Right lobe of liver (tissue), 6 donors: ENCODE data around the gene EEFSEC. TPM values are rescaled to one million over a fixed set of nuclear protein-coding genes. Genes with fewer than 3 reads are reported as not detected.
A peak's percentile ranks its signal among the peaks of the same experiment; 100 is the strongest.

Source experiments
- ATAC-seq, 4 donors: fragments of 200-7000 bp; cut with Tn5 transposase; one replicate each; pipeline ENCODE4 v1.9.1; 2020; ENCODE audit warnings: mild to moderate bottlenecking in 4 of 4, moderate library complexity in 4 of 4
- DNase-seq, 3 donors: peaks; one replicate each; pipeline ENCODE4 v3.0.0-alpha.2; 2020
- H3K27ac ChIP-seq, 3 donors: fragments of 200-600 bp; one replicate each; pipeline ENCODE4 v1.8.0; 2022
- H3K27me3 ChIP-seq, 2 donors: fragments of 200-600 bp; one replicate each; pipeline ENCODE4 v1.8.0; 2022
- H3K36me3 ChIP-seq, 4 donors: fragments of 200-600 bp; sonication (generic) in 1 of 4; one replicate each; pipeline versions ENCODE4 v1.5.1 to v1.8.0; 2017 to 2022; ENCODE audit warnings: control low read depth in 1 of 4
- H3K4me1 ChIP-seq, 4 donors: fragments of 200-600 bp; sonication (generic) in 1 of 4; one replicate each; pipeline versions ENCODE4 v1.5.1 to v1.8.0; 2017 to 2022; ENCODE audit warnings: control low read depth in 1 of 4
- H3K4me3 ChIP-seq, 3 donors: fragments of 200-600 bp; one replicate each; pipeline ENCODE4 v1.8.0; 2022
- H3K9me3 ChIP-seq, 4 donors: fragments of 200-600 bp; sonication (generic) in 1 of 4; one replicate each; pipeline versions ENCODE4 v1.5.1 to v1.8.0; 2017 to 2022; ENCODE audit warnings: control low read depth in 1 of 4
- CTCF ChIP-seq, 4 donors: fragments of 200-600 bp in 3 of 4; fragments of 450-650 bp in 1 of 4; IDR thresholded peaks; one replicate each; pipeline versions ENCODE4 v1.5.1 to v1.8.0; 2016 to 2022; ENCODE audit warnings: antibody characterized with exemption in 4 of 4, mild to moderate bottlenecking in 2 of 4
- POLR2A ChIP-seq: fragments of 450-650 bp; IDR thresholded peaks from one replicate; pipeline ENCODE4 v1.6.1; 2017; ENCODE audit warnings: antibody characterized with exemption, mild to moderate bottlenecking
- WGBS: methylation state at CpG from one replicate; pipeline ENCODE4 v1.1.6; 2018; ENCODE audit warnings: low coverage, low lambda C conversion rate; ENCODE audit not compliant: insufficient coverage; ENCODE audit errors: missing lambda C conversion rate; 5-methylcytosine and 5-hydroxymethylcytosine counted together
- intact Hi-C, 2 donors: fragments of 100-400 bp; cut with DNase I; formaldehyde crosslinking; loops; one replicate each; pipeline versions ENCODE4 v1.11.2 to v1.14.1; 2022
- total RNA-seq, 6 experiments: library from RNA; depleted of rRNA in 2 of 6; stranded (reverse); fragments of >200 nt in 2 of 6; fragmentation: NEBNext Ultra II Directional in 3 of 6; extraction: Animal tissue kit (Norgen Biotek cat#: 25700) in 3 of 6; gene quantifications; one replicate each; pipeline versions ENCODE4 v1.1.0 to v1.2.4, GENCODE V29; 2016 to 2023
- donor health status: DM: no; HTN: yes; CAD: no.
- donor health status: DM: no; HTN: no; CAD: no.
- donor health status: DM: no; HTN: no; CAD: no.
- donor health status: DM: no; HTN: yes; CAD: no.
- donor health status: DM: no; HTN: yes; CAD: no.

EEFSEC gene
- total RNA-seq, 6 experiments from 2014 or later: 10.1 to 24.0 (median 13.4) TPM

DNA sequence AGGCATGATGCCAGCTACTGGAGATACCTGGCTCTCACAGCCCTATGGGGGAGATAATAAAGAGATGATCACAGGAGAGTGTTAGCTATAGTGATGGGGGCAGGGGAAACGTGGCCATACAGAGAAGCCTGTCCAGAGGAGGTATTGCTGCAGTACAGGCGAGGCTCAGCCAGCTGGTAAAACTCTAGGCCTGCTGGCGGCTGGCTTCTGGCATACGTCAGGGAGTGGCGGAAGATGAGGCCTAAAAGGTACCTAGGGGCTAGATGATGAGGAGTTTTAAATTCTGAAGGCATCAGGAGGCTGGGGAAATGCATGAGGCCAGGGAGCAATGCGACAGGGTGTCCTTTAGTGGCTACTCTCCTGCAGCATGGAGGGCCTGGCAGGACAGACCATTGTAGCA is 110.7 kb downstream of the EEFSEC start:
- TF ChIP-seq CTCF (IDR thresholded peaks at IDR 0.05) (no peak), POLR2A (no peak)
- no peak for DNase-seq
- ATAC-seq: no peak
- intact Hi-C loops: no loop called here
- Histone ChIP-seq H3K36me3 (peaks cover 0 to 13% (median 0%) of the 10 kb centered on the region in 4 donors), H3K9me3 (peaks cover 0 to 6% (median 0%) of the 10 kb centered on the region in 4 donors), H3K27ac (no peak overlapping the region), H3K4me1 (no peaks in the 10 kb centered on the region), H3K27me3 (no peaks in the 10 kb centered on the region), H3K4me3 (no peak overlapping the region)
- 90% methylated on average over 5 of the region's 6 CpGs for WGBS

DNA sequence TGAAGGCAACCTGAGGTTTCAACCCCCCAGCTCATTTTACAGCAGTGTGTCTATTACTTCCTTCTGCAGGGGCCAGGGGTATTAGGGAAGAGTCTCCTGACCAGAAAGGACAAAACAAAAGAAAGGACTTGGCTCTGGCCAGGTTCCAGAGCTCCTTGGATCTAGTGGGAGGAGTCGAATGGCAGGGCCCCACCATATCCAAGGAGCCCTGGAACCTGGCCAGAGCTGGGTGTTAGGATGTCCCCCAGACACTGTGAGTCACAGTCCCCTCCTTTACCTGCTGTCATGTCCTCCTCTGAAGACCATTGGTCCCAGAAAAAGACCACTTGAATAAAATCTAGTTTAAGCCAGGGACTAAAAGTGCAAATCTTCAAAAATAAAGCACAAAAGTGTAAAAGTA is 113.2 kb downstream of the EEFSEC start:
- ATAC-seq (no peak), DNase-seq (no peak)
- TF ChIP-seq POLR2A (no peak), CTCF (IDR thresholded peaks at IDR 0.05) (no peak)
- Histone ChIP-seq H3K27me3 (no peaks in the 10 kb centered on the region), H3K36me3 (peaks cover 0 to 13% (median 0%) of the 10 kb centered on the region in 4 donors), H3K9me3 (no peaks in the 10 kb centered on the region), H3K4me3 (no peak overlapping the region), H3K4me1 (no peaks in the 10 kb centered on the region), H3K27ac (no peak overlapping the region)
- WGBS: 80% methylated on average over 1 of the region's 1 CpG
- intact Hi-C loops: no loop called here

GRCh38 chr3:128267541-128267940 is 114.3 kb downstream of the EEFSEC start:
- Histone ChIP-seq H3K36me3 (peaks cover 0 to 8% (median 0%) of the 10 kb centered on the region in 4 donors), H3K27me3 (no peaks in the 10 kb centered on the region), H3K4me3 (no peak overlapping the region), H3K27ac (no peak overlapping the region), H3K4me1 (no peaks in the 10 kb centered on the region), H3K9me3 (no peaks in the 10 kb centered on the region)
- DNase-seq (no peak), ATAC-seq (no peak)
- intact Hi-C loops: no loop called here
- WGBS: 73% methylated on average over 4 of the region's 4 CpGs
- TF ChIP-seq CTCF (IDR thresholded peaks at IDR 0.05): no peak
- no peak for TF ChIP-seq POLR2A

- intact Hi-C loops: no loop called here
- no peak for TF ChIP-seq CTCF (IDR thresholded peaks at IDR 0.05)
- no peak for TF ChIP-seq POLR2A
- no peak overlapping the region for H3K27ac ChIP-seq
- peak in 1 of 4 donors; percentile 8 for ATAC-seq
- H3K36me3 ChIP-seq: peaks cover 0 to 8% (median 0%) of the 10 kb centered on the region in 4 donors
- H3K9me3 ChIP-seq: no peaks in the 10 kb centered on the region
- no peaks in the 10 kb centered on the region for H3K4me1 ChIP-seq
- H3K4me3 ChIP-seq: no peak overlapping the region
- no peaks in the 10 kb centered on the region for H3K27me3 ChIP-seq
- 96% methylated on average over 5 of the region's 11 CpGs for whole genome bisulfite sequencing
- no peak for DNase-seq
Measured at GRCh38 chr3:128269006-128269775, 115.9 kb downstream of the EEFSEC start.
